Fibroblast of mammary gland (primary cell): ENCODE data around the gene PGBD5.
"Not testable (repeated sequence)": the region's sequence is repeated elsewhere in the genome, so short reads cannot be mapped to it uniquely, and the experiment has no call there.

Source experiments
- DNase-seq: peaks from one replicate; pipeline ENCODE4 v3.0.0-alpha.2; 2010; ENCODE audit warnings: low read depth
- H3K4me3 ChIP-seq: 2 replicates; pipeline ENCODE4 v1.5.1; 2011; ENCODE audit warnings: low read depth, mild to moderate bottlenecking, low read length, moderate library complexity; ENCODE audit not compliant: control insufficient read depth
- CTCF ChIP-seq: conservative IDR thresholded peaks from 2 replicates; pipeline ENCODE4 v1.5.1; 2011; ENCODE audit warnings: low read depth, low read length, inconsistent platforms; ENCODE audit not compliant: control insufficient read depth, insufficient read depth

PGBD5 gene

GRCh38 chr1:230425252-230426091, 660 bp downstream of the PGBD5 start:
- TF ChIP-seq CTCF: no peak
- no peak for DNase-seq
- H3K4me3 ChIP-seq: no peak overlapping the region

DNA sequence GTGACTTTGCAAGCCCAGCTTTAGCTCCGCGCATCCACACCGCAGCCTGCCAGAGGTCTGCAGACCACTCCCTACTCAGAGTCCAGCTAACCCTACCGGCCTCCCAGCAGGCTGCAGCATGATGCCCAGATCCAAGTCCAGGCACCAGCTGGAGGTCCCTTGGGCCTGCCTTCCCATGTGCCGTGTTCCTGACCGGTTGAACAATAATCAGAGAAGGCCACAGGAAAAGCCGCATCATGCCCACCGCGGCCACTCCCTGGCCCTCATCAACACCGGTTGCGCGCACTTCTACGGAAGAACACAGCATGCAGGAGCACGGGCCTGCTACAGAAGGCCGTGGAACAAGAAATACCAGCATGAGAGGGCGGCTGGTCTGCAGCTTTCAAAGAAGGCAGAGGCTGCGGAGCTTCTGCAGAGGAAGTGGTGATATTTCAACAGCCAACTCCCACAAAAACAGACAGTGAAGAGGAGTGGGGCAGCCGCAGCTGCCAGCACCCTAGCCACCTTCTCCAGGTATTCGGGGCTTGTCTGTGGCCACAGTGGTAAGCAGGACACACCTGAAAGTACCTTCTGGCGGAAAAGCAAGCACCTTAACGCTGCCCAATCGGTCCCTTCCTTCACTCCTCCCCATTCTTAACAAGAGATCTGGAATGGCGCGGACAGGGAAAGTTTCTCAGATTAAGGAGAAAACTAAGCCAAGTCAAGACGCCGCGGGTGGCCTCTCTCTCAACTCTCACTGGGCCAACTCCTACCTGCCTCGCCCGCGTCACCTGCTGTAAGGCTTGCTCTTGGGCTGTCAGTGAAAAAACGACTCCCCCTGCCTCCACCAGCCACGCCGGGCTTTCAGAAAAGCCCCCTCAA, 1.5 kb downstream of the PGBD5 start:
- TF ChIP-seq CTCF: no peak
- no peak for DNase-seq
- no peak overlapping the region for H3K4me3 ChIP-seq

DNA sequence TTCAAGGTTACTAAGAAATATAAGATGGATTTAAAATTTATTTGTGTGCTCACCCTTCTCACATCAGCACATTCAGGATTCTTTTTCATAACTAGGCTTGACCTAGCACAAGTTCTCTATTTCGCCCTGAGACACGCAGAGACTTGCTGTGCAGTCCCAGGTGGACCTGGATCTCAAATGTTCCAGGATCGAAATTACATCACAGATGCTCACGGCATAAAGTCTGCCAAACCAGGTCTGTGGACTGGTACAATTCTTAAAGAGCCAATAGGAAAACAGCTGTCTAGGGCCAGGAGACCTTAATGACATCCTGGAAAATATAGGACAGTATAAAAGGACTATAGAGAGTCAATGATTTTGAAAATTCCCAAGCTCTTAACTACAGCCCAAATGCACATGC, 2.2 kb downstream of the PGBD5 start:
- DNase-seq: no peak
- TF ChIP-seq CTCF: no peak
- no peak overlapping the region for H3K4me3 ChIP-seq

GRCh38 chr1:230423261-230423660, 2.9 kb downstream of the PGBD5 start:
- DNase-seq: no peak
- no peak for TF ChIP-seq CTCF

DNA sequence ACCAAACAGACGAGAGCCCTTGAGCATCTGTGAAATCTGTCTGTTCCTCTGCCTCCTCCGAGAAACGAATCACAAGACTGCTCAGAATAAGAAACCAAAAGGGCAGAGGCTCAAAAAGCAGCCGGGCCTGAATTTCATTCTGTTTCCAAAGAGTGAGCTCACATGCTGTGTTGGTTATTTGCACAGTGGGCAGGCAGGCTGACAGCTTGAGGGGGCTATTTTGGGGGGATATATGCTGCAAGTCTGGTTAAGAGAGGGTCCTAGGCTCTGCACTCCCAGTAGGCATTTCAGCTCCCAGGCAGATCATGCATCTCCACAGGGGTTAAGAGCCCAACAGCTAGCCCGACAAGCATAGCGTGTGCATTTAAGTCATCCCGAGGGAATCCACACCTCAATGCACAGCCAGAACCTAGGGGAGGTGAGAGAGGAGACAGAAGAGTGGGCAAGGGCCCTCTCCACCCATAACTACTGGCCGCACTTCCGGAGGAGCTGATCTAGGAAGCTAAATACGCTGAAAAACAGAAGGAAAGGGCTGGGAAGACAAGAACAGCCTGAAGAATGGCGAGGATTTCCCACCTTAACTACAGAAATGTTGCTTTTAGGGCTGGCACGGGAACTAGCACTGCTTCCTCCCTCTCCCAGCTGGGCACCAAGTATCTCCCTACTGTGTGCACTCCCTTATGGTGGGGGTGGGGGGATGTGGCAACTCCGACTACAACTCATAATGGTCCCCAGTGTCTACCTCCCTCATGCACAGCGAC, 3.7 kb downstream of the PGBD5 start:
- TF ChIP-seq CTCF: no peak
- no peak overlapping the region for H3K4me3 ChIP-seq
- DNase-seq: no peak

More at GRCh38 chr1:230423261-230423660, 2.9 kb downstream of the PGBD5 start:
- H3K4me3 ChIP-seq: no peak overlapping the region

- DNase-seq: no peak
- no peak overlapping the region for H3K4me3 ChIP-seq
- TF ChIP-seq CTCF: no peak
These were observed 4.7 kb downstream of the PGBD5 start for GRCh38 chr1:230421481-230421880.

GRCh38 chr1:230420372-230420771, 5.8 kb downstream of the PGBD5 start:
- DNase-seq: not testable (repeated sequence)

More at GRCh38 chr1:230420372-230420771, 5.8 kb downstream of the PGBD5 start:
- not testable (repeated sequence) for H3K4me3 ChIP-seq
